ENCODE measurements around the gene MYO1D. TPM values are rescaled to one million over a fixed set of nuclear protein-coding genes. Genes with fewer than 3 reads are reported as not detected.

Gene MYO1D
- total and polyA plus RNA-seq, 7 donors, result 6.2 to 184 (median 21.6) TPM

- no peak for DNase-seq
- WGBS, 2 donors, result 67 to 95% methylated on average over 4 of the region's 4 CpGs
- H3K27ac ChIP-seq, result no peak overlapping the region
- no peak overlapping the region for H3K4me3 ChIP-seq
- H3K9me3 ChIP-seq, result no peaks in the 10 kb centered on the region
- H3K27me3 ChIP-seq, result no peaks in the 10 kb centered on the region
- H3K4me1 ChIP-seq, result peaks cover 0 to 15% (median 9%) of the 10 kb centered on the region in 4 donors
- TF ChIP-seq EP300 (IDR thresholded peaks at IDR 0.05) (no peak), POLR2AphosphoS5 (IDR thresholded peaks at IDR 0.05) (no peak), POLR2A (IDR thresholded peaks at IDR 0.05) (no peak)
- TF ChIP-seq, protein P1, sequence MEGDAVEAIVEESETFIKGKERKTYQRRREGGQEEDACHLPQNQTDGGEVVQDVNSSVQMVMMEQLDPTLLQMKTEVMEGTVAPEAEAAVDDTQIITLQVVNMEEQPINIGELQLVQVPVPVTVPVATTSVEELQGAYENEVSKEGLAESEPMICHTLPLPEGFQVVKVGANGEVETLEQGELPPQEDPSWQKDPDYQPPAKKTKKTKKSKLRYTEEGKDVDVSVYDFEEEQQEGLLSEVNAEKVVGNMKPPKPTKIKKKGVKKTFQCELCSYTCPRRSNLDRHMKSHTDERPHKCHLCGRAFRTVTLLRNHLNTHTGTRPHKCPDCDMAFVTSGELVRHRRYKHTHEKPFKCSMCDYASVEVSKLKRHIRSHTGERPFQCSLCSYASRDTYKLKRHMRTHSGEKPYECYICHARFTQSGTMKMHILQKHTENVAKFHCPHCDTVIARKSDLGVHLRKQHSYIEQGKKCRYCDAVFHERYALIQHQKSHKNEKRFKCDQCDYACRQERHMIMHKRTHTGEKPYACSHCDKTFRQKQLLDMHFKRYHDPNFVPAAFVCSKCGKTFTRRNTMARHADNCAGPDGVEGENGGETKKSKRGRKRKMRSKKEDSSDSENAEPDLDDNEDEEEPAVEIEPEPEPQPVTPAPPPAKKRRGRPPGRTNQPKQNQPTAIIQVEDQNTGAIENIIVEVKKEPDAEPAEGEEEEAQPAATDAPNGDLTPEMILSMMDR (IDR thresholded peaks at IDR 0.05), result no peak
- H3K36me3 ChIP-seq, result no peaks in the 10 kb centered on the region
- intact Hi-C loops (cut with DNase I), result no loop called here
Measured at GRCh38 chr17:32515677-32516383, 361.1 kb downstream of the MYO1D start.

DNA sequence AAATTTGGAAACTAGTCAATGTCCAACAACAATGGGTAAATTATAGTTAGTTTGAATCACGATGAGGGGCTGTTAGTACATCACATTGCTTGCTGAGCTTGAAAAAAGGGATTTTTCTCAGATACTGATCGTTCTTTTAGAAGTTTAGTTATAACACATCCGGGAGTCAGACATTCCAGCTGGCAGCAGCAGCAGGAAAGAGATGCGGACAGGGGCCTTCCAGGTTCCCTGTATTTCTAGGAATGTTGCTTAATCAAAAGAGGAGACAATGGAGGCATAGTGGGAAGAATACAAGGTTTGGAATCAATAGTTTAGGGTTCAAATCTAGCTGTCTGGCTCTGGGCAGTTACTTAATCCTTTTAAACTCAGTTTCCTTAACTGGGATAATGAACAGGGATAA, 362.3 kb downstream of the MYO1D start:
- Histone ChIP-seq H3K27me3 (no peaks in the 10 kb centered on the region), H3K4me1 (peaks cover 0 to 10% (median 6%) of the 10 kb centered on the region in 4 donors), H3K36me3 (no peaks in the 10 kb centered on the region), H3K9me3 (no peaks in the 10 kb centered on the region), H3K27ac (no peak overlapping the region), H3K4me3 (no peak overlapping the region)
- intact Hi-C loops (cut with DNase I), result no loop called here
- TF ChIP-seq, protein P1 (IDR thresholded peaks at IDR 0.05), result no peak
- TF ChIP-seq POLR2AphosphoS5 (IDR thresholded peaks at IDR 0.05) (no peak), POLR2A (IDR thresholded peaks at IDR 0.05) (no peak), EP300 (IDR thresholded peaks at IDR 0.05) (no peak)
- WGBS, 2 donors, result 88 to 90% methylated on average over 4 of the region's 4 CpGs
- peak; percentile 53 for DNase-seq

DNA sequence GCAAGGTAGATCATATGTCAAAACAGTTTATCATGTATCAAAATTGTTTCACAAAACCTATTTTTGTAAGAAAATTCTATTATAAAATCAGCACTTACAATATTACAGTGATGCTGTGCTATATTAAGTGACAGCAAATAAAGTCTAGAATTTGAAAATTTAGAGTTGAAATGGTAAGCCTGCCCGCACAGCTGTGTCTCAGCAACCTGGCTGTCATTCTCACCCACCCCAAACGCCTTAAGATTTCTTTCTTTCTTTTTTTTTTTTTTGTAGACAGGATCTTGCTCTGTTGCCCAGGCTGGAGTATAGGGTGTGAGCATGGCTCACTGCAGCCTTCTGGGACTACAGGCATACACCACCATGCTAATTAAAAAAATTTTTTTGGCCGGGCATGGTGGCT, 363.3 kb downstream of the MYO1D start:
- 87 to 94% methylated on average over 3 of the region's 3 CpGs for WGBS, 2 donors
- TF ChIP-seq POLR2AphosphoS5 (IDR thresholded peaks at IDR 0.05) (no peak), POLR2A (IDR thresholded peaks at IDR 0.05) (no peak), EP300 (IDR thresholded peaks at IDR 0.05) (no peak)
- TF ChIP-seq, protein P1 (IDR thresholded peaks at IDR 0.05), result no peak
- Histone ChIP-seq H3K4me3 (no peak overlapping the region), H3K27ac (no peak overlapping the region), H3K36me3 (no peaks in the 10 kb centered on the region), H3K27me3 (no peaks in the 10 kb centered on the region), H3K4me1 (peaks cover 0 to under 1% (median 0%) of the 10 kb centered on the region in 4 donors), H3K9me3 (no peaks in the 10 kb centered on the region)
- DNase-seq, result peak; percentile 0
- intact Hi-C loops (cut with DNase I), result no loop called here

- no peak overlapping the region for H3K27ac ChIP-seq
- intact Hi-C loops (cut with DNase I), result no loop called here
- TF ChIP-seq EP300 (IDR thresholded peaks at IDR 0.05) (no peak), POLR2AphosphoS5 (IDR thresholded peaks at IDR 0.05) (no peak), POLR2A (IDR thresholded peaks at IDR 0.05) (no peak)
- TF ChIP-seq, protein P1 (IDR thresholded peaks at IDR 0.05), result no peak
- WGBS, 2 donors, result 89 to 98% methylated on average over 2 of the region's 2 CpGs
- H3K27me3 ChIP-seq, result no peaks in the 10 kb centered on the region
- no peaks in the 10 kb centered on the region for H3K9me3 ChIP-seq
- no peak overlapping the region for H3K4me3 ChIP-seq
- H3K4me1 ChIP-seq, result no peaks in the 10 kb centered on the region
- H3K36me3 ChIP-seq, result no peaks in the 10 kb centered on the region
- no peak for DNase-seq
Measured at GRCh38 chr17:32512328-32512727, 364.6 kb downstream of the MYO1D start.

DNA sequence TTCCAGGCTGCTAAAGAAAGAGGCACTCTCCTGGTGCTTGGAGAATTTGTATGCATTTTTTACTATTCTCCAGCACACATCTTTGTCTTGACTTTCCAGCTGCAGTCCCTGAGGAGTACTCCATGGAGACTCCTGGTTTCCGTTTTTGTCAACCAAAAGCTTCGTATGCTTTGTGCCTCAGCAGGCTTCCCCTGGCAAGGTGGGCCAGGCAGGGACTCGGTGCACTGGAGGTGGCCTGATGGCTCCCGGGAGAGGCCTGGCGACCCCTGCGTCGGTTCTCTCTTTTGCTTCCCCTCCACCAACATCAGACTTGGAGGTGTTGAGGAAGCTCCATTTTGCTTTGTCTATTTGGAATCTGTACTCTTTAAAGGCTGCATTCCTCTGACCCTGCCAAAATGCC, 366.5 kb downstream of the MYO1D start:
- no peaks in the 10 kb centered on the region for H3K36me3 ChIP-seq
- no peaks in the 10 kb centered on the region for H3K4me1 ChIP-seq
- no peaks in the 10 kb centered on the region for H3K9me3 ChIP-seq
- WGBS, 2 donors, result 91 to 97% methylated on average over 7 of the region's 7 CpGs
- DNase-seq, result no peak
- no peak overlapping the region for H3K27ac ChIP-seq
- intact Hi-C loops (cut with DNase I), result no loop called here
- TF ChIP-seq, protein P1 (IDR thresholded peaks at IDR 0.05), result no peak
- no peak for TF ChIP-seq POLR2AphosphoS5 (IDR thresholded peaks at IDR 0.05)
- no peak for TF ChIP-seq POLR2A (IDR thresholded peaks at IDR 0.05)
- TF ChIP-seq EP300 (IDR thresholded peaks at IDR 0.05), result no peak
- H3K27me3 ChIP-seq, result no peaks in the 10 kb centered on the region
- H3K4me3 ChIP-seq, result no peak overlapping the region
